GM12872 (cell line): ENCODE data around the gene PHLPP1.
A peak's percentile ranks its signal among the peaks of the same experiment; 100 is the strongest.

Source experiments
- TF ChIP-seq, protein P1 (sequence below): IDR thresholded peaks from 3 replicates; pipeline ENCODE4 v1.5.1; 2011; ENCODE audit warnings: low read depth, mild to moderate bottlenecking, low read length, moderate library complexity; ENCODE audit not compliant: insufficient read depth

PHLPP1 gene

DNA sequence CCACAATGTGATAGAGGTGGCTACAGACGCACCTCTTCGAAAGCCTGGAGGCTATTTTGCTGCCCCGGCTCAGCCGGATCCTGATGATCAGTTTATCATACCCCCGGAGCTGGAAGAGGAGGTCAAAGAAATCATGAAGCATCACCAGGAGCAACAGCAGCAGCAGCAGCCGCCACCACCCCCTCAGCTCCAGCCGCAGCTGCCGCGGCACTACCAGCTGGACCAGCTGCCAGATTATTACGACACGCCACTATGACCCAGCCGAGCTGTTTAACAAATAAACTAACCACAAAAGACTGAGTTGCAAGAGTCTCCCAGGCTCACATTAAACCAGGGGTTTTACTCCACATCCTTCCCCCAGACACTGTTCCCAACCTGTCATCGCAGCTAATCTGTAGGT, 263.8 kb downstream of the PHLPP1 start:
- TF ChIP-seq, protein P1, sequence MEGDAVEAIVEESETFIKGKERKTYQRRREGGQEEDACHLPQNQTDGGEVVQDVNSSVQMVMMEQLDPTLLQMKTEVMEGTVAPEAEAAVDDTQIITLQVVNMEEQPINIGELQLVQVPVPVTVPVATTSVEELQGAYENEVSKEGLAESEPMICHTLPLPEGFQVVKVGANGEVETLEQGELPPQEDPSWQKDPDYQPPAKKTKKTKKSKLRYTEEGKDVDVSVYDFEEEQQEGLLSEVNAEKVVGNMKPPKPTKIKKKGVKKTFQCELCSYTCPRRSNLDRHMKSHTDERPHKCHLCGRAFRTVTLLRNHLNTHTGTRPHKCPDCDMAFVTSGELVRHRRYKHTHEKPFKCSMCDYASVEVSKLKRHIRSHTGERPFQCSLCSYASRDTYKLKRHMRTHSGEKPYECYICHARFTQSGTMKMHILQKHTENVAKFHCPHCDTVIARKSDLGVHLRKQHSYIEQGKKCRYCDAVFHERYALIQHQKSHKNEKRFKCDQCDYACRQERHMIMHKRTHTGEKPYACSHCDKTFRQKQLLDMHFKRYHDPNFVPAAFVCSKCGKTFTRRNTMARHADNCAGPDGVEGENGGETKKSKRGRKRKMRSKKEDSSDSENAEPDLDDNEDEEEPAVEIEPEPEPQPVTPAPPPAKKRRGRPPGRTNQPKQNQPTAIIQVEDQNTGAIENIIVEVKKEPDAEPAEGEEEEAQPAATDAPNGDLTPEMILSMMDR: no peak

DNA sequence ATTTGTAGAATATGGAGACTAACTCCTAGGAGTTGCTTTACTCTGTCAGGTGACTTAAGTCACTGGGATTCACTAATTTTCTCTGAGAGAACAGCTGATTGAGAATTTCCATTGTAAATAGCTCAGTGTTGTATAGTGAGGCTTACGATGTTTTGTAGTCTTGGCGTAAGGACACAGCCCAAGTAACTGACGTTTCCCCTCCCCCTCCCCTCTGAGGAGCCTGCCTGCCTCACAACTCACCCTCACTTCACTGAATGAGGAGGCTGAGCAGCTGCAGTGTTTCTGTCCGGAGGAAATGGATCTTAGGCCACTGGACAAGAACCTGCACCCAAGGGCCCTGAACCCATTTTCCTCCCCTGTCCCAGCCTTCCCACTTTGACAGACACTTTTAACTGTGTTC, 264.6 kb downstream of the PHLPP1 start:
- TF ChIP-seq, protein P1: no peak

DNA sequence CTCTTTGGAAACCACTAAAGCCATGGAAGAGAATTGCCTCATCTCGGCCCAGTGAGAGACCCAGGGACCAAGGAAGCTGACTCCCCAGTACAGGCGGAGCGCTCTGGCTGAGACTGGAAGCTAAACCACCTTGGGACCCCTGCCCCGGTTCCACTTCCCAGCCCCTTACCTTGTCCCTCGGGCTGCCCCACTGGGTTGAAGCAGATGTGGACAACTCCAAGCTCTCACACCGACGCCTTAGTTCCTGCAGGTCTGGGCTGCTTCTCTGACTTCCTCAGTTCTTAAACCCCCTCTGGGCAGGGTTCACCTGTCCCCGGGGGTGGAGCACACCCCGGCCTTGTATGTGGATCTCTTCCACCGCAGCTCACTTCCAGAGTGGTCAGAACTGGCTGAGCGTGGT, 266.2 kb downstream of the PHLPP1 start:
- TF ChIP-seq, protein P1: no peak

DNA sequence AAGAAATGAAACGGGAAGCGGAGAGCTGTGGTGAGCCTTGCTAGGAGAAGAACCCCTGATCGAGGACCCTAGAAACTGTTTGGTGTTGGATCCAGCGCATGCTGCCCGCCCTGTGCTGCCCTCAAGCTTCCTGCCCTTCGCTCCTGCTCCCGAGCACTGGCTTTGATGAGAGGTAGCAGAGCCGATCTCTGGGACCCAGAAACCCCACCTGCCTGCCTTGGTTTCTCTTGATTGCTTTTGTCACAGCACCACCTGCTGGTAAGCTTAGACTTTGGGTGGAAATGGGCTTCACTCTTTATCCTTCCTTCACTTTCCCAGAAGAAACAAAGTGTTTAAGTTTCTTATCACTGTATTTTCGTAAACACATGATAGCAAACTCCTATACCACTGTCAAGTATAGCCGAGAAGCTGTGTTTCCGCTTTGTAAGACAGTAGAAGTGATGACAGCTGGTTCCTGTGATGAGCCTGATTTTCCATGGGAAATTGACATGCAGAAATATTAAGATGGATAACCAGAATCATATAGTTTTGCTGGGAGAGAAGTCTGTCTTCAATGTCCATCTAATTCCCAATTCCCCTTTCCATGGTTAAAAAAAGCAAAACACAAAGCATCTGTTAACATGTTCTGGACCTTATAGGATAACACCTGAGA, 267.4 kb downstream of the PHLPP1 start:
- TF ChIP-seq, protein P1: peak; percentile 82

DNA sequence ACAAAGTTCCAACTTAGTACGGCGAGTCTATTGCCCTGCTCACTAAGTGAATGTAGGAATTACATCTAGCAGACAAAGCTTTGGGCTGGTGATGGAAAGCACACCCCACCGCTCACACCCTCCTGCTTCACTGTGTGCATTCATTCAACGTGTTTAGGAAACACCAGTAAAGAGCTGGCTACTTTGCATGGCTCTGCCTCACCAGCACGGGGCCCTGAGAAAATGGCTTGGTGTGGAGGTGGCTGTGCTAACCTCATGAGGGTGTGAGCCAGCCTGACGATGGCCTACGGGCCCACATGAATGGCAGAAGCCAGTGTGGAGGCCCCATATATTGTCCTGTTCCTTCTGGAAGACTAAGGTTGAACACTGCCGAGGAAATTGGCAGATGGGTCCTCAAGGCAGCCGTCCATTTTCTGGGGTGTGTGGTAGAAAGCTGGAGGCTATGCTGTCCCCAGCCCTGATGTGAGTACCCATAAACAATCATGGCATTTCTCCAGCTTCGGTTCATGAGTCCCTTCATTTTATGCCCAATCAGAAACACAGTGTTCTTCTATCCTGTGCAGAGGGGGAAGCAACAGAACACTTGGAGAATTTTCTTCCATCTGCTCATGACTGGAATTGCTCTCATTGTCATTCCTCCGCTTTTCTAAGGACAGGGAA, 269.4 kb downstream of the PHLPP1 start:
- TF ChIP-seq, protein P1: no peak

DNA sequence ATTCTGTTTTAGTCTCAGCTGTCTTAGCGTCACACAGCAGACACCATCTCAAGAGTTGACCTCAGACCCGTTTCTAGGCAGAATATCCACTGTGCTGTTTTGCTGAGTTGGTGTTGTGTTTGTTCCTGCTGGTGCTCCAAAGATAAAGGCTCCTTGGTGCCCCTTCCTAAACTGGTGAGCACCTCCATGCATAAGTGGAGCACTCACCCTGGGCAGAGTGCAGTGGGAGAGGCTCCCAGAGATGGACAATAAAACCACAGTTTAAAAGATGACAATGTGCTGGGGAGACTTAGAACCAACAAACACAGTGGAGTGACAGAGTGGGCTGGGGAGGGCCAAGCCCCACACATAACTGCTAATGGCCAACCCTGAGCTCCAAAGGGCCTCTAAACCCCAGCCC, 271.1 kb downstream of the PHLPP1 start:
- TF ChIP-seq, protein P1: no peak

DNA sequence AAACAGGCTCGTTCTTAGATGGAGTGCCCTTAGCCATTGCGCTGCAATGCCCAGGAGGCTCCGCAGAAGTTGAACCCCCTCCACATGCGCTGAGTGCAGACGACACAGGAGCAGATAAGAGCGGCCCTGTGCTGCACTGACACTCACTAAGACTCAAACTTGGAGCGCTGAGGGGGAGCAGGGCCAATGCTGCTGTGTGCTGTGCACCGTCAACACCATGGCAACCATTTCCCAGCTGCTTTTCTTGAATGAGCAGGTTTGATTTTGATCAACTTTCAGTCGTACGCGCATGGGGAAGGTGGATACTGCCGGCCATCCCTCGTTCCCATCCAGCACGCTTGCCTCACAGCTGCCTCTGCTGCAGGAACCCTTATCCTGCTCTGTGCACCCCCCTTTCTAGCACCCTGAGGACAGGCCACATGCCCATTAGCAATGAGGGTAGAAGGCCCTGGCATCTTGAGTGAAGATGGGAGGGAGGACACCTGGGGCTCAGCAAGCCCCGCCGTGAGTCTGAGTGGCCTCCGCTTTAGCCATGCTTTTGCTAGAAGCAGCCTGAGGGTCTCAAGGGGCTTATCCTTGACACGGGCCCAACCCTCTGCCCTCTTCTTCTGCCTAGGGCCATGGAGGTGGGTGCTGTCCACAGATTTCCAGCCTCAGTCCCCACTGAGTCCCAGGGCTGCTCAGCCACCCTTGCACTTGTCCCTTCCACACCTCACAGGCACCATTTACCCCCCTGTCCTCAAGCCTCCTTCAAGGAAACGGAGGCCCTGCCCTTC, 271.9 kb downstream of the PHLPP1 start:
- TF ChIP-seq, protein P1: no peak
